DND-41 (cell line): ENCODE data around the gene SLC22A15.

Experiments used
- ATAC-seq: fragments of 200-7000 bp; cut with Tn5 transposase; 3 replicates; pipeline ENCODE4 v1.9.1; 2021; ENCODE audit warnings: low read depth; ENCODE audit not compliant: insufficient read depth
- DNase-seq: peaks from one replicate; pipeline ENCODE4 v3.0.0-alpha.2; 2020
- H2AFZ ChIP-seq: 2 replicates; pipeline ENCODE4 v1.6.0; 2012; ENCODE audit warnings: low read depth, low read length
- H3K27ac ChIP-seq: 2 replicates; pipeline ENCODE4 v1.5.1; 2012; ENCODE audit warnings: low read length, inconsistent platforms
- H3K27me3 ChIP-seq: fragments of 200-600 bp; sonication (generic); 2 replicates; pipeline ENCODE4 v1.6.0; 2012; ENCODE audit warnings: low read length, mild to moderate bottlenecking, inconsistent platforms; ENCODE audit not compliant: insufficient read depth, poor library complexity
- H3K36me3 ChIP-seq: 2 replicates; pipeline ENCODE4 v1.5.1; 2012; ENCODE audit warnings: low read length, inconsistent platforms; ENCODE audit not compliant: insufficient read depth
- H3K4me1 ChIP-seq: 2 replicates; pipeline ENCODE4 v1.5.1; 2012; ENCODE audit warnings: mild to moderate bottlenecking, low read length; ENCODE audit not compliant: insufficient read depth
- H3K4me2 ChIP-seq: 2 replicates; pipeline ENCODE4 v1.6.0; 2012; ENCODE audit warnings: mild to moderate bottlenecking, moderate library complexity, low read length, inconsistent platforms; ENCODE audit not compliant: insufficient read depth
- H3K4me3 ChIP-seq, 2 experiments: fragments of 200-600 bp in 1 of 2; shearing (Covaris generic) in 1 of 2; 2 replicates each; pipeline ENCODE4 v1.5.1; 2012 to 2016; ENCODE audit warnings: inconsistent platforms in 2 of 2, low read length in 2 of 2, mild to moderate bottlenecking in 2 of 2, low read depth in 1 of 2, moderate library complexity in 1 of 2
- H3K79me2 ChIP-seq: 2 replicates; pipeline ENCODE4 v1.6.0; 2012; ENCODE audit warnings: low read length, inconsistent platforms; ENCODE audit not compliant: insufficient read depth
- H3K9ac ChIP-seq: 2 replicates; pipeline ENCODE4 v1.6.0; 2012; ENCODE audit warnings: low read depth, mild to moderate bottlenecking, inconsistent platforms, low read length, moderate library complexity
- H3K9me3 ChIP-seq: 2 replicates; pipeline ENCODE4 v1.5.1; 2012; ENCODE audit warnings: low read length, moderate library complexity, mild to moderate bottlenecking, inconsistent platforms; ENCODE audit not compliant: insufficient read depth, severe bottlenecking
- H4K20me1 ChIP-seq: 2 replicates; pipeline ENCODE4 v1.6.0; 2012; ENCODE audit warnings: low read length; ENCODE audit not compliant: insufficient read depth
- EZH2 ChIP-seq: IDR thresholded peaks from 3 replicates; pipeline ENCODE4 v1.6.1; 2012; ENCODE audit warnings: borderline replicate concordance, low read depth, mild to moderate bottlenecking, moderate library complexity, low read length, inconsistent platforms; ENCODE audit not compliant: severe bottlenecking
- TF ChIP-seq, protein P1 (sequence below): IDR thresholded peaks from 2 replicates; pipeline ENCODE4 v1.5.1; 2012; ENCODE audit warnings: borderline replicate concordance, low read length, moderate library complexity, mild to moderate bottlenecking; ENCODE audit not compliant: poor library complexity, severe bottlenecking; ENCODE audit errors: extremely low read depth

Gene SLC22A15

DNA sequence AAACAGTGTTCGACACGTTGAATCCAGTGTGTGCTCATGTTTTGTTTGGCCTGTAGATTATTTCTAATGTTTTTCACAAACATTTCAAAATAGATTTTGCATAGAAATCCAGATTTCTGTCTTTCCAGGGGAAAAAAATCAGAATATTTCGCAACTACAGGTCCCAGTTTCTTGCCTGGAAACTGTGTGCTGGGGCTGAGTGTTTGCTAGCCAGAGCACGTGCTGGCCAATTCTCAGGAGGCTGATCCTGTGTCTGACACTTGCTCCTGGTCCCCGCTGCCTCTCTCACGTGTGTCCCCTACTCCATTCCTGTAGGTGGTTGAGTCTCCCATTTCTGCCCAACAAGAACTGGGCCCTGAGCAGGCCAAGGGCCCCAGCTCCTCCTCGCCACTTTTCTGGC is 137.3 kb downstream of the SLC22A15 start:
- DNase-seq (no peak), ATAC-seq (no peak)
- H3K27ac ChIP-seq, result no peak overlapping the region
- H4K20me1 ChIP-seq, result no peaks in the 10 kb centered on the region
- H2AFZ ChIP-seq, result no peak overlapping the region
- no peaks in the 10 kb centered on the region for H3K36me3 ChIP-seq
- no peak overlapping the region for H3K4me2 ChIP-seq
- H3K79me2 ChIP-seq, result no peaks in the 10 kb centered on the region
- no peak overlapping the region for H3K4me3 ChIP-seq
- H3K4me1 ChIP-seq, result no peaks in the 10 kb centered on the region
- H3K9ac ChIP-seq, result no peak overlapping the region
- H3K9me3 ChIP-seq, result no peaks in the 10 kb centered on the region
- peaks cover 13% of the 10 kb centered on the region for H3K27me3 ChIP-seq
- TF ChIP-seq, protein P1, sequence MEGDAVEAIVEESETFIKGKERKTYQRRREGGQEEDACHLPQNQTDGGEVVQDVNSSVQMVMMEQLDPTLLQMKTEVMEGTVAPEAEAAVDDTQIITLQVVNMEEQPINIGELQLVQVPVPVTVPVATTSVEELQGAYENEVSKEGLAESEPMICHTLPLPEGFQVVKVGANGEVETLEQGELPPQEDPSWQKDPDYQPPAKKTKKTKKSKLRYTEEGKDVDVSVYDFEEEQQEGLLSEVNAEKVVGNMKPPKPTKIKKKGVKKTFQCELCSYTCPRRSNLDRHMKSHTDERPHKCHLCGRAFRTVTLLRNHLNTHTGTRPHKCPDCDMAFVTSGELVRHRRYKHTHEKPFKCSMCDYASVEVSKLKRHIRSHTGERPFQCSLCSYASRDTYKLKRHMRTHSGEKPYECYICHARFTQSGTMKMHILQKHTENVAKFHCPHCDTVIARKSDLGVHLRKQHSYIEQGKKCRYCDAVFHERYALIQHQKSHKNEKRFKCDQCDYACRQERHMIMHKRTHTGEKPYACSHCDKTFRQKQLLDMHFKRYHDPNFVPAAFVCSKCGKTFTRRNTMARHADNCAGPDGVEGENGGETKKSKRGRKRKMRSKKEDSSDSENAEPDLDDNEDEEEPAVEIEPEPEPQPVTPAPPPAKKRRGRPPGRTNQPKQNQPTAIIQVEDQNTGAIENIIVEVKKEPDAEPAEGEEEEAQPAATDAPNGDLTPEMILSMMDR, result no peak
- no peak for TF ChIP-seq EZH2

DNA sequence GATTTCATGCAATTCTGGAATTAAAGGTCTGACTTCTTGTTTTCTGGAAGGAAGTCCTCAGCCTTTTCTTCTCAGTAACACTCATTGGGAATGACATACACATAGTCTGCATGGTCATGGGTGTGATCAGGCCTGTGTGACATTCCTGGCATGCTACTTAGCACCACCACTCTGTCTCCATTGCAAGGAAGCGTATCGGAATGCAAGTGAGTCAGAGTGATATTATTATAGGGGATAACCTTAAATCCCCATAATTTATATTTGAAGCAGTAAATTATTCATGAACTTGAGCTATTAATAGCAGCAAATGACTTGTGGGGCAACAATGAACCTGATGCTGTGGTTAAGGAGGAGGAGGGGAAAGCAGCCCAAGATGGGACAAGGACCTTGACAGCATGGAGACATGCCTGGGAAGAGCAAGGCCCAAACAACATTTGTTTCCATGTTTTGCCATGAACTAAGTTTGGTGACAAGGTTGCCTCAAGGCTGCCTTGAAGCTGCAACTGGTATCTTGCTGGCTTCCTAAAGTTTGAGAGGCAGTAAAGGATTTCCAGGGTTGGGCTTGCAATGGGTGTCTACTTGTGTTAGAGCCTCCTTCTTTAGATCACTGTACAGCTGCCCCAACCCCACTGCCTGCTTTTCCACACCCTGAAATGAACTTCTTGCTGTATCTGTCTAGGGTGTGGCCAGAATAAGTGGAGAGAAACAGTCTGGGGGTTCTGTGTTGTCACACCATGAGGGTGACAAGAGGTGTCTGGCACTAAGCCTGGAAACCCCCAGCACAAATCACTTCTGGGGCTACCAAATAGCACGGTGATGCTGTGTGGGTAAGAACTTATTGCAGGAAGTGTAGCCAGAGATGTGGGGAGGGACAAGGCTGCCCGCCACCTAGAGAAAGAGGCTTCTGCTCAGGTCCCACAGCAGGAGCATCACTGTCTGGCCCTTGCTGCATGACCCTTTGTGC is 139.4 kb downstream of the SLC22A15 start:
- no peak overlapping the region for H3K4me2 ChIP-seq
- H3K4me3 ChIP-seq, result no peak overlapping the region
- no peak overlapping the region for H3K27ac ChIP-seq
- TF ChIP-seq, protein P1, result no peak
- TF ChIP-seq EZH2, result no peak
- no peaks in the 10 kb centered on the region for H3K4me1 ChIP-seq
- ATAC-seq (no peak), DNase-seq (no peak)
- H3K9ac ChIP-seq, result no peak overlapping the region
- peaks cover 12% of the 10 kb centered on the region for H3K27me3 ChIP-seq
- no peaks in the 10 kb centered on the region for H4K20me1 ChIP-seq
- no peaks in the 10 kb centered on the region for H3K36me3 ChIP-seq
- H2AFZ ChIP-seq, result no peak overlapping the region
- H3K9me3 ChIP-seq, result no peaks in the 10 kb centered on the region
- no peaks in the 10 kb centered on the region for H3K79me2 ChIP-seq

- DNase-seq (no peak), ATAC-seq (no peak)
- Histone ChIP-seq H3K9ac (no peak overlapping the region), H3K4me1 (no peaks in the 10 kb centered on the region), H3K4me2 (no peak overlapping the region), H3K27ac (no peak overlapping the region), H3K4me3 (no peak overlapping the region), H4K20me1 (no peaks in the 10 kb centered on the region), H3K27me3 (peaks cover 8% of the 10 kb centered on the region), H3K9me3 (no peaks in the 10 kb centered on the region), H2AFZ (no peak overlapping the region), H3K79me2 (no peaks in the 10 kb centered on the region), H3K36me3 (no peaks in the 10 kb centered on the region)
- TF ChIP-seq, protein P1, result no peak
- no peak for TF ChIP-seq EZH2
These were observed 142.2 kb downstream of the SLC22A15 start for GRCh38 chr1:116118471-116118870.
